ENCODE measurements around the gene HAT1. TPM values are rescaled to one million over a fixed set of nuclear protein-coding genes. Genes with fewer than 3 reads are reported as not detected.

Gene HAT1
- polyA plus RNA-seq, 3 donors: 16.9 to 63.3 (median 62.8) TPM

GRCh38 chr2:172012677-172013391 is 90.6 kb downstream of the HAT1 start:
- H3K27ac Mint-ChIP-seq: peak overlapping the region in 2 of 7 donors; percentile 14 to 45
- Histone ChIP-seq H3K79me2 (ENCODE audit: insufficient read depth, low read length) (no peaks in the 10 kb centered on the region), H2AFZ (ENCODE audit: insufficient read depth, low read depth, low read length, poor library complexity, severe bottlenecking) (peak overlapping the region; percentile 60), H3K4me1 (ENCODE audit: control insufficient read depth in 1 of 2, insufficient read depth in 2 of 2, low read length in 2 of 2) (peaks cover 41 to 42% of the 10 kb centered on the region in 2 donors), H3K27me3 (ENCODE audit: control insufficient read depth in 2 of 2, insufficient read depth in 2 of 2, low read length in 2 of 2) (no peaks in the 10 kb centered on the region), H3K4me2 (replicated peaks; ENCODE audit: extremely low read depth, low read length, poor library complexity, severe bottlenecking) (peak overlapping the region; percentile 55), H3K27ac (ENCODE audit: low read depth in 1 of 2, low read length in 2 of 2) (no peak overlapping the region), H3K9ac (ENCODE audit: insufficient read depth, low read length, poor library complexity, severe bottlenecking) (no peak overlapping the region), H3K9me3 (replicated peaks in 1 of 2; ENCODE audit: control insufficient read depth in 1 of 2, insufficient read depth in 1 of 2, low read length in 2 of 2) (no peaks in the 10 kb centered on the region), H4K20me1 (ENCODE audit: insufficient read depth, low read length) (no peaks in the 10 kb centered on the region), H3K36me3 (replicated peaks in 1 of 2; ENCODE audit: control insufficient read depth in 1 of 2, insufficient read depth in 2 of 2, low read length in 2 of 2) (no peaks in the 10 kb centered on the region), H3K4me3 (replicated peaks in 1 of 3; ENCODE audit: low read depth in 2 of 3, low read length in 3 of 3) (peak overlapping the region in 1 of 3 experiments; percentile 46)
- H3K36me3 Mint-ChIP-seq: peaks cover 0 to 3% of the 10 kb centered on the region in 2 donors
- no peak for TF ChIP-seq CTCF (IDR thresholded peaks at IDR 0.05)
- DNase-seq: no peak
- H3K4me1 Mint-ChIP-seq: peaks cover 57% of the 10 kb centered on the region
- H3K4me3 Mint-ChIP-seq: peak overlapping the region in 1 of 2 donors; percentile 85
- 75% methylated on average over 6 of the region's 9 CpGs for WGBS (ENCODE audit: insufficient coverage)
- H3K27me3 Mint-ChIP-seq (ENCODE audit: low read depth in 3 of 3): peaks cover 0 to 2% (median 0%) of the 10 kb centered on the region in 3 donors
- peaks cover 0 to 5% (median 0%) of the 10 kb centered on the region in 7 donors for H3K9me3 Mint-ChIP-seq
- intact Hi-C loops (cut with micrococcal nuclease): no loop called here

- Mint-ChIP-seq H3K27ac (peak overlapping the region in 3 of 7 donors; percentile 4 to 45 (median 14)), H3K4me1 (peaks cover 63% of the 10 kb centered on the region), H3K9me3 (peaks cover 0 to 5% (median 0%) of the 10 kb centered on the region in 7 donors), H3K4me3 (no peak overlapping the region), H3K36me3 (peaks cover 0 to 3% of the 10 kb centered on the region in 2 donors), H3K27me3 (ENCODE audit: low read depth in 3 of 3) (peaks cover 0 to 2% (median 0%) of the 10 kb centered on the region in 3 donors)
- Histone ChIP-seq H3K4me2 (replicated peaks; ENCODE audit: extremely low read depth, low read length, poor library complexity, severe bottlenecking) (no peak overlapping the region), H3K4me1 (ENCODE audit: control insufficient read depth in 1 of 2, insufficient read depth in 2 of 2, low read length in 2 of 2) (peaks cover 47% of the 10 kb centered on the region in 2 donors), H3K9ac (ENCODE audit: insufficient read depth, low read length, poor library complexity, severe bottlenecking) (no peak overlapping the region), H4K20me1 (ENCODE audit: insufficient read depth, low read length) (no peaks in the 10 kb centered on the region), H3K36me3 (replicated peaks in 1 of 2; ENCODE audit: control insufficient read depth in 1 of 2, insufficient read depth in 2 of 2, low read length in 2 of 2) (no peaks in the 10 kb centered on the region), H3K27me3 (ENCODE audit: control insufficient read depth in 2 of 2, insufficient read depth in 2 of 2, low read length in 2 of 2) (no peaks in the 10 kb centered on the region), H3K4me3 (replicated peaks in 1 of 3; ENCODE audit: low read depth in 2 of 3, low read length in 3 of 3) (no peak overlapping the region), H3K27ac (ENCODE audit: low read depth in 1 of 2, low read length in 2 of 2) (no peak overlapping the region), H2AFZ (ENCODE audit: insufficient read depth, low read depth, low read length, poor library complexity, severe bottlenecking) (no peak overlapping the region), H3K9me3 (replicated peaks in 1 of 2; ENCODE audit: control insufficient read depth in 1 of 2, insufficient read depth in 1 of 2, low read length in 2 of 2) (no peaks in the 10 kb centered on the region), H3K79me2 (ENCODE audit: insufficient read depth, low read length) (no peaks in the 10 kb centered on the region)
- intact Hi-C loops (cut with micrococcal nuclease): no loop called here
- peak; percentile 59 to 67 (median 62) for DNase-seq
- WGBS (ENCODE audit: insufficient coverage): 46% methylated on average over 3 of the region's 4 CpGs
- no peak for TF ChIP-seq CTCF (IDR thresholded peaks at IDR 0.05)
These were observed 91.1 kb downstream of the HAT1 start for GRCh38 chr2:172013396-172013795.

All from CD14-positive monocyte (primary cell).